H1 (cell line): ENCODE results near the gene GBGT1. TPM values are rescaled to one million over a fixed set of nuclear protein-coding genes. Genes with fewer than 3 reads are reported as not detected.

Source experiments
- CTCF ChIA-PET: fragments of 300-600 bp; sonication (Branson Sonifier 250); formaldehyde crosslinking; loops from one replicate; lab custom pipeline; 2021; ENCODE audit not compliant: partially characterized antibody; lab: Charles Lee
- POLR2A ChIA-PET: fragments of 300-600 bp; sonication (Branson Sonifier 250); formaldehyde crosslinking; loops from one replicate; lab custom pipeline; 2021; ENCODE audit warnings: inconsistent platforms; ENCODE audit not compliant: partially characterized antibody; lab: Charles Lee
- DNase-seq, 2 experiments: peaks; one replicate each; pipeline versions ENCODE4 v3.0.0 to v3.0.0-alpha.2; 2010 to 2022; ENCODE audit warnings: low spot score in 2 of 2, low read depth in 1 of 2, mixed read lengths in 1 of 2
- FAIRE-seq: peaks from 2 replicates; lab custom pipeline; 2011; peaks lifted over from hg19 to GRCh38; lab: Jason Lieb, UNC
- H2AFZ ChIP-seq: 2 replicates; pipeline ENCODE4 v1.8.1; 2012; ENCODE audit warnings: low read length, inconsistent platforms
- H2AK5ac ChIP-seq: 2 replicates; pipeline ENCODE4 v1.6.1; 2013; ENCODE audit warnings: low read depth, low read length
- H2BK120ac ChIP-seq: replicated peaks from 2 replicates; pipeline ENCODE3; 2013; ENCODE audit warnings: low read depth, low read length, inconsistent platforms
- H2BK12ac ChIP-seq: 2 replicates; pipeline ENCODE4 v1.6.1; 2013; ENCODE audit warnings: low read depth, low read length
- H2BK15ac ChIP-seq: 2 replicates; pipeline ENCODE4 v1.6.1; 2013; ENCODE audit warnings: low read length
- H2BK20ac ChIP-seq: 2 replicates; pipeline ENCODE4 v1.6.1; 2013; ENCODE audit warnings: low read length
- H2BK5ac ChIP-seq: 2 replicates; pipeline ENCODE4 v1.6.1; 2013; ENCODE audit warnings: low read depth, low read length
- H3K14ac ChIP-seq: 2 replicates; pipeline ENCODE4 v1.6.1; 2013; ENCODE audit warnings: inconsistent platforms; ENCODE audit not compliant: insufficient read length
- H3K18ac ChIP-seq: 2 replicates; pipeline ENCODE4 v1.6.1; 2013; ENCODE audit warnings: low read length; ENCODE audit errors: extremely low read depth
- H3K23ac ChIP-seq: 2 replicates; pipeline ENCODE4 v1.6.1; 2013; ENCODE audit warnings: inconsistent platforms; ENCODE audit not compliant: insufficient read length
- H3K23me2 ChIP-seq: 2 replicates; pipeline ENCODE4 v1.6.1; 2013; ENCODE audit warnings: low read depth, low read length
- H3K27ac ChIP-seq: 2 replicates; pipeline ENCODE4 v1.6.1; 2011; ENCODE audit warnings: low read depth, low read length, inconsistent platforms
- H3K27me3 ChIP-seq, 4 experiments: replicated peaks in 1 of 4; 1 replicate in 1 of 4; 2 replicates in 3 of 4; pipeline versions ENCODE4 v1.6.1 to v1.8.1; 2011 to 2013; ENCODE audit warnings: low read length in 3 of 4, mild to moderate bottlenecking in 3 of 4, inconsistent platforms in 2 of 4, mixed read lengths in 2 of 4, moderate library complexity in 1 of 4; ENCODE audit not compliant: control insufficient read depth in 3 of 4, insufficient read depth in 3 of 4; ENCODE audit errors: extremely low read depth in 1 of 4
- H3K36me3 ChIP-seq, 4 experiments: 2 replicates each; pipeline versions ENCODE4 v1.6.1 to v1.8.1; 2011 to 2013; ENCODE audit warnings: mild to moderate bottlenecking in 4 of 4, low read length in 3 of 4, moderate library complexity in 2 of 4, control low read depth in 1 of 4, inconsistent platforms in 1 of 4; ENCODE audit not compliant: insufficient read depth in 4 of 4, control insufficient read depth in 2 of 4
- H3K4ac ChIP-seq: replicated peaks from 2 replicates; pipeline ENCODE3; 2013; ENCODE audit warnings: low read length, low read depth, mixed read lengths, inconsistent platforms; ENCODE audit not compliant: insufficient read length
- H3K4me1 ChIP-seq, 4 experiments: replicated peaks in 1 of 4; 1 replicate in 1 of 4; 2 replicates in 3 of 4; pipeline versions ENCODE4 v1.6.1 to v1.8.1; 2011 to 2013; ENCODE audit warnings: low read length in 3 of 4, inconsistent platforms in 2 of 4, mixed read lengths in 1 of 4; ENCODE audit not compliant: insufficient read depth in 4 of 4, control insufficient read depth in 3 of 4
- H3K4me2 ChIP-seq, 2 experiments: 2 replicates each; pipeline versions ENCODE4 v1.6.1 to v1.8.1; 2011 to 2013; ENCODE audit warnings: low read depth in 2 of 2, low read length in 2 of 2, control low read depth in 1 of 2, inconsistent platforms in 1 of 2, mild to moderate bottlenecking in 1 of 2; ENCODE audit not compliant: insufficient read depth in 1 of 2
- H3K4me3 ChIP-seq, 4 experiments: fragments of 200-600, 300-600 bp in 1 of 4; sonication (generic), shearing (Covaris generic), sonication (Bioruptor Twin) in 1 of 4; 2 replicates each; pipeline versions ENCODE4 v1.5.1 to v1.8.1; 2011 to 2016; ENCODE audit warnings: low read length in 4 of 4, low read depth in 3 of 4, control low read depth in 2 of 4, inconsistent platforms in 2 of 4, mild to moderate bottlenecking in 2 of 4, mixed read lengths in 1 of 4, moderate library complexity in 1 of 4; ENCODE audit not compliant: insufficient read depth in 2 of 4; ENCODE audit errors: extremely low read depth in 1 of 4
- H3K56ac ChIP-seq: replicated peaks from 2 replicates; pipeline ENCODE3; 2013; ENCODE audit warnings: low read depth, mild to moderate bottlenecking, mixed read lengths, low read length, inconsistent platforms; ENCODE audit not compliant: insufficient read length
- H3K79me1 ChIP-seq: 2 replicates; pipeline ENCODE4 v1.6.1; 2013; ENCODE audit warnings: low read depth, low read length, control low read depth
- H3K79me2 ChIP-seq, 2 experiments: 2 replicates each; pipeline versions ENCODE4 v1.6.1 to v1.8.1; 2012 to 2013; ENCODE audit warnings: low read length in 2 of 2, mild to moderate bottlenecking in 2 of 2, inconsistent platforms in 1 of 2; ENCODE audit not compliant: insufficient read depth in 2 of 2, control insufficient read depth in 1 of 2
- H3K9ac ChIP-seq, 4 experiments: replicated peaks in 1 of 4; 1 replicate in 1 of 4; 2 replicates in 3 of 4; pipeline versions ENCODE4 v1.6.1 to v1.8.1; 2011 to 2013; ENCODE audit warnings: low read depth in 3 of 4, low read length in 3 of 4, control low read depth in 2 of 4, mild to moderate bottlenecking in 2 of 4, moderate library complexity in 2 of 4, inconsistent platforms in 1 of 4; ENCODE audit errors: extremely low read depth in 1 of 4
- H3K9me3 ChIP-seq, 2 experiments: 2 replicates each; pipeline versions ENCODE4 v1.6.1 to v1.8.1; 2012 to 2013; ENCODE audit warnings: mild to moderate bottlenecking in 2 of 2, moderate library complexity in 2 of 2, control low read depth in 1 of 2, inconsistent platforms in 1 of 2, low read depth in 1 of 2, low read length in 1 of 2, mixed read lengths in 1 of 2; ENCODE audit not compliant: insufficient read depth in 2 of 2
- H4K20me1 ChIP-seq, 2 experiments: replicated peaks in 1 of 2; 2 replicates each; pipeline versions ENCODE3 to v1.8.1; 2011 to 2013; ENCODE audit warnings: inconsistent platforms in 2 of 2, low read length in 2 of 2, mild to moderate bottlenecking in 1 of 2; ENCODE audit not compliant: insufficient read depth in 2 of 2, control insufficient read depth in 1 of 2
- H4K5ac ChIP-seq: 2 replicates; pipeline ENCODE4 v1.6.1; 2013; ENCODE audit warnings: low read length, low read depth, mixed read lengths, inconsistent platforms; ENCODE audit not compliant: insufficient read length
- H4K8ac ChIP-seq: 2 replicates; pipeline ENCODE4 v1.8.0; 2013; ENCODE audit warnings: mild to moderate bottlenecking, moderate library complexity, low read length, inconsistent platforms; ENCODE audit not compliant: insufficient read depth; ENCODE audit errors: extremely low read depth
- H4K91ac ChIP-seq: replicated peaks from 2 replicates; pipeline ENCODE3; 2013; ENCODE audit warnings: low read length, mixed read lengths, inconsistent platforms; ENCODE audit not compliant: insufficient read length
- BRCA1 ChIP-seq: IDR thresholded peaks from 2 replicates; pipeline ENCODE4 v1.6.1; 2012; ENCODE audit warnings: low read depth, low read length, improper control_type of control experiment
- HDAC6 ChIP-seq: IDR thresholded peaks from one replicate; pipeline ENCODE4 v1.7.1; 2012; ENCODE audit warnings: low read depth, mild to moderate bottlenecking, inconsistent platforms, low read length, moderate library complexity
- KDM1A ChIP-seq: fragments of 200-600, 300-600 bp; sonication (generic); IDR thresholded peaks from 2 replicates; pipeline ENCODE4 v1.7.1; 2016; ENCODE audit warnings: mild to moderate bottlenecking, low read length, borderline replicate concordance
- WGBS, 2 experiments: shearing (Covaris generic) in 1 of 2; methylation state at CpG; one replicate each; pipeline versions ENCODE4 v1.1.6 to v1.1.7; 2013 to 2015; ENCODE audit warnings: low lambda C conversion rate in 2 of 2, mixed read lengths in 2 of 2, inconsistent platforms in 1 of 2, low coverage in 1 of 2, missing lambda C conversion rate in 1 of 2; ENCODE audit not compliant: insufficient replicate concordance in 2 of 2, insufficient coverage in 1 of 2, insufficient read length in 1 of 2; ENCODE audit errors: extremely low coverage in 1 of 2, missing lambda C conversion rate in 1 of 2; 5-methylcytosine and 5-hydroxymethylcytosine counted together
- polyA plus RNA-seq, 7 experiments: library from polyadenylated mRNA; depleted of rRNA in 3 of 7; stranded (reverse) in 5 of 7; unstranded in 2 of 7; fragments of >200 nt in 5 of 7; fragments of 200-250 nt in 2 of 7; gene quantifications; 1 replicate in 5 of 7; 2 replicates in 1 of 7; 4 replicates in 1 of 7; pipeline versions ENCODE4 v1.2.1 to v1.2.3, GENCODE V29; 2011 to 2013; ENCODE audit warnings: missing spikeins in 2 of 7, mixed read lengths in 2 of 7
- total RNA-seq: library from RNA; stranded (reverse); fragmentation: NEBNext Ultra II Directional; extraction: Animal tissue kit (Norgen Biotek cat#: 25700); gene quantifications from 2 replicates; pipeline ENCODE4 v1.2.1, GENCODE V29; 2021

GBGT1 gene
- total and polyA plus RNA-seq, 2 of the 8 experiments (the other 6 are each of a cell fraction or from before 2014, with no cell fraction given) = 7.1 to 9.7 TPM

GRCh38 chr9:133146746-133147411, 16.8 kb downstream of the GBGT1 start:
- Histone ChIP-seq H3K79me1 (peaks cover 4% of the 10 kb centered on the region), H3K36me3 (no peaks in the 10 kb centered on the region), H3K9ac (no peak overlapping the region), H4K20me1 (peaks cover 12 to 28% of the 10 kb centered on the region in 2 experiments), H3K4me3 (no peak overlapping the region), H3K23me2 (peaks cover 12% of the 10 kb centered on the region), H3K4me2 (no peak overlapping the region), H3K4ac (no peak overlapping the region), H3K18ac (no peak overlapping the region), H3K79me2 (peaks cover 0 to 3% of the 10 kb centered on the region in 2 experiments; a peak in 1 of 4 replicates), H2AFZ (no peak overlapping the region), H3K27me3 (peaks cover 0 to 11% (median 0%) of the 10 kb centered on the region in 4 experiments; a peak in 2 of 7 replicates), H3K14ac (no peak overlapping the region), H3K23ac (no peak overlapping the region), H2BK120ac (no peak overlapping the region), H3K27ac (no peak overlapping the region), H2BK20ac (no peak overlapping the region), H3K9me3 (no peaks in the 10 kb centered on the region), H3K4me1 (peaks cover 0 to 24% (median 13%) of the 10 kb centered on the region in 4 experiments; a peak in 5 of 7 replicates), H2BK5ac (no peak overlapping the region), H2BK12ac (0 out of 2 replicates have a peak overlapping the region, but pooled peaks have one; percentile 9), H4K91ac (peak overlapping the region; percentile 8), H2AK5ac (no peak overlapping the region), H2BK15ac (no peak overlapping the region), H4K5ac (no peak overlapping the region), H4K8ac (peak overlapping the region; percentile 69; the same call in 1 of the 2 replicates), H3K56ac (no peak overlapping the region)
- CTCF ChIA-PET = interaction anchor here (0.6 to 11.7 kb wide), 31 partner anchors 9 to 393 kb away, joined by 3 to 337 read pairs (median 5); partner anchors contain the start of genes GTF3C5 and RALGDS
- no peak for FAIRE-seq
- no peak for DNase-seq
- WGBS, 2 experiments = 65% methylated on average over 7 of the region's 7 CpGs; no CpG with 5 or more reads in 1 of the 2 experiments
- POLR2A ChIA-PET = interaction anchor here (0.6 to 3.7 kb wide), 8 partner anchors 10 to 144 kb away, joined by 3 to 13 read pairs (median 6); no protein-coding TSS in a partner anchor
- TF ChIP-seq KDM1A (no peak), BRCA1 (no peak), HDAC6 (no peak)
